ENCODE results near the gene POTEI.
"Not testable (repeated sequence)": the region's sequence is repeated elsewhere in the genome, so short reads cannot be mapped to it uniquely, and the experiment has no call there.

DNA sequence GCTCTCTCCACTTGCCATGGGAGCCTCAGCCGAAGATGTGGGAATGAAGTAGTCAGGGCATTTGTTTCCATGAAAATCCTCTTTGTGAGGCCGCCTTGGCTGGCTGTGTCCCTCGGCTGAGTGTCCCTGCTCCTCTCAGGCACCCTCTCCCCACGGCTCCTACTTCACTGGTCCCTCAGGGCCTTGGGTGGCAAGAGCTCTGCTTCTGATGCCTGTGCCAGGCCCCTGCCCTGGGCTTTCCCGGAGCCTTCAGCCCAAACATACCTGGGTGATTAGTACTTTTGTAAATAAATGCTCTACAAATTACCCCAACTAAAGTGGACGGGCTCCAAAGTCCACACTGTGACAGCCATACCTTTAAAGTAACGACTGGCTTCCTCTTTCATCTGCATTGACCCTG is 27.5 kb upstream of the POTEI start:
- not testable (repeated sequence) for TF ChIP-seq POLR2A (IDR thresholded peaks at IDR 0.05)
- TF ChIP-seq, protein P1, sequence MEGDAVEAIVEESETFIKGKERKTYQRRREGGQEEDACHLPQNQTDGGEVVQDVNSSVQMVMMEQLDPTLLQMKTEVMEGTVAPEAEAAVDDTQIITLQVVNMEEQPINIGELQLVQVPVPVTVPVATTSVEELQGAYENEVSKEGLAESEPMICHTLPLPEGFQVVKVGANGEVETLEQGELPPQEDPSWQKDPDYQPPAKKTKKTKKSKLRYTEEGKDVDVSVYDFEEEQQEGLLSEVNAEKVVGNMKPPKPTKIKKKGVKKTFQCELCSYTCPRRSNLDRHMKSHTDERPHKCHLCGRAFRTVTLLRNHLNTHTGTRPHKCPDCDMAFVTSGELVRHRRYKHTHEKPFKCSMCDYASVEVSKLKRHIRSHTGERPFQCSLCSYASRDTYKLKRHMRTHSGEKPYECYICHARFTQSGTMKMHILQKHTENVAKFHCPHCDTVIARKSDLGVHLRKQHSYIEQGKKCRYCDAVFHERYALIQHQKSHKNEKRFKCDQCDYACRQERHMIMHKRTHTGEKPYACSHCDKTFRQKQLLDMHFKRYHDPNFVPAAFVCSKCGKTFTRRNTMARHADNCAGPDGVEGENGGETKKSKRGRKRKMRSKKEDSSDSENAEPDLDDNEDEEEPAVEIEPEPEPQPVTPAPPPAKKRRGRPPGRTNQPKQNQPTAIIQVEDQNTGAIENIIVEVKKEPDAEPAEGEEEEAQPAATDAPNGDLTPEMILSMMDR (IDR thresholded peaks at IDR 0.05): not testable (repeated sequence)

Measured in uterus (tissue), 2 donors.